UCSD-AML1 (cell line): Measurements from ENCODE around the gene NOP14.
"Not testable (repeated sequence)": the region's sequence is repeated elsewhere in the genome, so short reads cannot be mapped to it uniquely, and the experiment has no call there.

Experiments used
- DNase-seq: peaks from one replicate; lab custom pipeline; 2025; ENCODE audit not compliant: unreplicated experiment; lab: John Stamatoyannopoulos, UW

The NOP14 gene

DNA sequence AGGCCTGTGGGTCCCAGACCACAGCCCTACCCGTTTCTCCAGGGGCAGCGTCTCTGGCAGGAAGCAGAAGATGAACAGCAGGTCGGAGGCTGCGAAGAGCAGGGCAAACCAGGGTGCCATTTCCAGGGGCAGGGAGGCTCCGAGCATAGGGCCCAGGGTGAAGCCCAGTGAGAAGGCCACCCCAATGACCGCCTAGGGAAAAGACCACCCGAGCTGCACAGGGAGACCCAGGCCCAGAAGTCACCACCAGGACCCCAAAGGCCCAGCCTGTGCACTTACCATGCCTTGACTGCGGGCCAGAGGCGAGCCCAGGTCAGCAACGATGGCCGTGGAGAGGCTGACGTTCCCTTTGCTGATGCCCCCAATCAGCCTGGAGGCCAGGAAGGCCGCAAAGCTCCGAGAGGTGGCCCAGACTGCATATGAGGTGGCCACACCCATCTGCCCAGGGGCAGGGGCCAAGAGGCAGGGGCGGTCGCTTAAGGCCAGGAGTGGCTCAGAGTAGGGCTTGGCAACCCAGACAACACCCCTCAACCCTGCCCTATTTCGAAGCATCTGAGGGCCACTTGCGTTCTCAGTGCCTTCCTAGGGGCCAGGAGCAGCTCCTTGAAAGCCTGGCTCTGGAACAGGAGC, 30.8 kb downstream of the NOP14 start:
- DNase-seq: no peak

DNA sequence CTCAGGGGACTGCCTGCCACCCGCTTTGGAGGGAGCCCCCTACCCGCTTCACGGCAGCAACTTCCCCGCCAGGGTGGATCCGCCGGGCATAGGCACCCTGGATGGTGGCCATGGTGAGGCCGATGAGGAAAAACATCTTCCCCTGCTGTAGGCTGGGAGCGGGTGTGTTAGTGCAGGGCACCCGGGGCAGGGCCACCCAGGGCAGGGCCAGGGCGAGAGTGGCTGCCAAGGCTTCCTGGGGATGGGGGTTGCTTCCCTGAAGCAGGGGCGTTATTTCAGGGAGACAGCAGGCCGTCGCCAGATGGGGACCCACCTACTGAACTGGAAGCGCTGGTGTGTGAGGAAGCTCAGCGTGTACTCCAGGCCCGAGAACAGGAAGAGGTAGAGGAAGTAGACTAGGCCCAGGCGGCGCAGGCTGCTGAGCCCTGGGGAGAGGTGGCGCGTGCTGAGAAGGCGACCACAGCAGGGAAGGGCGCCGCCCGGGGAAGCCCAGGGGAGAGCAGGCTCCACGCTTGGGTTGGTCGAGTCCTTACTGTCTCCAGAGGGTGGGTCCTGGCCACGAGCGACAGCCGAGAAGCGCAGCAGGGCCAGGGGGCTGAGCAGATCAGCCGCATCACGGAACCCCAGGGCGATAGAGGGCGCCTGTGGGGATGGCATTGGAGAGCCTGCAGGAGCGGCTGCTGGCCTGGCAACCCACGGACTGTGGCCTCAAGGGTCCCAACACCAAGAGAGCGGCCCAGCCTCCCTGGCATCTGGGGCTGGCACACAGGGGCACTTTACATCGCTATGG, 31.5 kb downstream of the NOP14 start:
- peak; percentile 86 for DNase-seq

DNA sequence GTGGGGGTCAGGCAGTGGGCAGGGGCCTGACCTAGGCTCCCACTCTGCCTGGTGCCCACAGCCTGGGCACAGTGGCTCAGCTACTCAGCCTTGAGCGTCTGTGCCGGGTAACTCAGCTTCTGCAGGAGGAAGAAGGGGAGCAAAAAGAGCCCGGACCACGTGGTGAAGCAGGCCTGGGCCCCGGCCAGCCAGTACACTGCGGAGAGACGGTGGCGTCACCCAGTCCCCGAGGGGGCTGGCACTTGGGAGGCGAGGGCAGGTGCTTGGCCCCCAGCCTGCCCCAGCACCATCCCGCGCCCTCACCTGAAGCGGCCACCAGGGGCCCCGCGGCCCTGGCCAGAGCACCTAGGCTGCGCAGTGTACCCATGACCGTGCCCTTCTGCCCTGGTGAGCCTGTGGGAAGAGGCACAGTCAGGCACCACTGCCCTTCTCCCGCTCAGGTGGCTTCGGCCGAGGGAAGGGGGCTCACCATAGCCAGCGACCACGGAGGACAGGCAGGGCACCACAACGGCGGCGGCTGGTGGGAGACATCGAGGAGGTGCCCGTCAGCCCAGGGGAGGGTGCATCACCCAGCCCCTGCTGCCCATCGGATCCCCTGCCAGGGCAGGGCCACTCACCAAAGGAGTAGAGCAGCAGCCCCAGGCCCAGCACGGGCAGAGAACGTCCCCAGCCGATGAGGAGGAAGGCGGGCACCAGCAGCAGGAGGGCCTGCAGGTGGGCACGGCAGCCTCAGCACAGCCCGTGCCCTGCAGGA, 32.3 kb downstream of the NOP14 start:
- DNase-seq: no peak

DNA sequence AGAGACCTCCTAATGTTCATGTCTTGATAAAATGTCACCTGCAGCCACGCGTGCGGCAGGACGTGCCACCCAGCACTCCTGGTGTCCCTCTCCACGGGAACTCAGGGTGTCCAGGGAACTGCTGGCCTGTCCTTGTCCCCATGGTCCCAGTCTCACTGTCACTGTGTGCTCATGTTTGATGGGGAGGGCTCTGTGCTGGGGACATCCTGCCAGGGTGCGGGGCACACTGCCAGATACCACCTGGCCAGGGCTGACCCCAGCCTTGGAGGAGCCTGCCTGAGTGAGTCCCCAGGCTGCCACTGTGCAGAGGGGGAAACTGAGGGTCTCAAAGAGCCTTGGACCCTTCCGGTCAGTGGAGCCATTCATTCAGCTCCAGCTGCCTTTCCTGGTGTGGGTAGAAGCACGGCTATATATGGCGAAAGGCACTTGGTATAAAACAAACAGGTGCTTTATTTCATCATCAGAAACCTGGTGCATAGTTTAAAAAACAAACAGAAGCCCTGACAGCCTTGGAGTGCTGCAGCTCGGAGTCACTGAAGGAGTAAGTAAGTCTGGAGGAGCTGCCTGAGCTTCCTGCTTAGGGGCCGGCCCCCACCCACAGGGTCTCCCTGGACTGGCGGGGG, 33.0 kb downstream of the NOP14 start:
- no peak for DNase-seq

DNA sequence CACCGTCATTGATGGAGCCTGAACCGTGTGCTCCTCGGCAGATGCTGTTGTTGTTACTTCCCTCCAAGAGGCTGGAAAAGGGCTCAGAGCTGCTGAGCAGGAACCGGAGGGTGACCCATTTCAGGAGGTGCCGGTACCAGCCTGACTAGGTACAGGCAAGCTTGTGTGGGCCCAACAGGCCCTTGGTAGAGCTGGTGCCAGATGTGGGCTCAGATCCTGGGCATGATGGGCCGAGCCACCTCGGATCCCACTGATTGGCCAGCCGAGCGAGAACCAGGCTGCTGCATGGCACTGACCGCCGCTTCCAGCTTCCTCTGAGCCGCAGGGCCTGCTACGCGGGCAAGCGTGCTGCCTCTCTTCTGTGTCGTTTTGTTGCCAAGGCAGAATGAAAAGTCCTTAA, 33.7 kb downstream of the NOP14 start:
- no peak for DNase-seq

DNA sequence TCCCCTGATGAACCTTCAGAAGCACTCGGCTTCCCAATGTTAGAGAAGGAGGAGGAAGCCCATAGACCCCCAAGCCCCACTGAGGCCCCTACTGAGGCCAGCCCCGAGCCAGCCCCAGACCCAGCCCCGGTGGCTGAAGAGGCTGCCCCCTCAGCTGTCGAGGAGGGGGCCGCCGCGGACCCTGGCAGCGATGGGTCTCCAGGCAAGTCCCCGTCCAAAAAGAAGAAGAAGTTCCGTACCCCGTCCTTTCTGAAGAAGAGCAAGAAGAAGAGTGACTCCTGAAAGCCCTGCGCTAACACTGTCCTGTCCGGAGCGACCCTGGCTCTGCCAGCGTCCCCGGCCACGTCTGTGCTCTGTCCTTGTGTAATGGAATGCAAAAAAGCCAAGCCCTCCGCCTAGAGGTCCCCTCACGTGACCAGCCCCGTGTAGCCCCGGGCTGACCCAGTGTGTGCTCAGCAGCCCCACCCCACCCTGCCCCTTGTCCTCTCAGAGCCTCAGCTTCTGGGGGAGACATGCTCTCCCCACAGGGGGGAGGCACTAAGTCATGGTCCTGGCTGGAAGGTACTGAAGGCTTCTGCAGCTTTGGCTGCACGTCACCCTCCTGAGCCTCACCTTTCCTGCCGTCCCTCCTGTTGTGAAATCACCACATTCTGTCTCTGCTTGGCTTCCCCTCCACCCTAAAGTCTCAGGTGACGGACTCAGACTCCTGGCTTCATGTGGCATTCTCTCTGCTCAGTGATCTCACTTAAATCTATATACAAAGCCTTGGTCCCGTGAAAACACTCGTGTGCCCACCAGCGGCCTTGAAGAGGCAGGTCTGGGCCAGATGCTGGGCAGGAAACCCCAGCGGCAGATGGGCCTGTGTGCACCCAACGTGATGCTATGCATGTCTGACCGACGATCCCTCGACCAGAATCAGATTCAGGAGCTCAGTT, 34.7 kb downstream of the NOP14 start:
- DNase-seq: no peak

DNA sequence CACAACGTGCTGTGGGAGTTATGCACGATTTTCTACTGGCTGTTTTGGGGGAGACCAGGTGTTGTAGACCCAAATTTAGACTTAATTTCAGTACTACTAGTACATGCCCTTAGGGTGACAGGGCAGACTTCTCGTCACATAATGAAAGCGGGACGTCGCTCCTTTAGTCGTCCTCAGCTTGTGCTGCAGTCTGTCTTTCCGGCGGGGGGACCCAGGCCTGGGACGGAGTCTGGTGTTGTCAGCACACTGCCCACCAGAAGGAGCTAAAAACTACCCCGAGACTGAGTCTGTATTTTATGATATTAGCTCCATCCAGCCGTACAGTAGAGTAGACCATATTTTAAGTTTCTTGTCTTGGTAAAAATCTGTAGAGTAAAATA, 35.5 kb downstream of the NOP14 start:
- no peak for DNase-seq

DNA sequence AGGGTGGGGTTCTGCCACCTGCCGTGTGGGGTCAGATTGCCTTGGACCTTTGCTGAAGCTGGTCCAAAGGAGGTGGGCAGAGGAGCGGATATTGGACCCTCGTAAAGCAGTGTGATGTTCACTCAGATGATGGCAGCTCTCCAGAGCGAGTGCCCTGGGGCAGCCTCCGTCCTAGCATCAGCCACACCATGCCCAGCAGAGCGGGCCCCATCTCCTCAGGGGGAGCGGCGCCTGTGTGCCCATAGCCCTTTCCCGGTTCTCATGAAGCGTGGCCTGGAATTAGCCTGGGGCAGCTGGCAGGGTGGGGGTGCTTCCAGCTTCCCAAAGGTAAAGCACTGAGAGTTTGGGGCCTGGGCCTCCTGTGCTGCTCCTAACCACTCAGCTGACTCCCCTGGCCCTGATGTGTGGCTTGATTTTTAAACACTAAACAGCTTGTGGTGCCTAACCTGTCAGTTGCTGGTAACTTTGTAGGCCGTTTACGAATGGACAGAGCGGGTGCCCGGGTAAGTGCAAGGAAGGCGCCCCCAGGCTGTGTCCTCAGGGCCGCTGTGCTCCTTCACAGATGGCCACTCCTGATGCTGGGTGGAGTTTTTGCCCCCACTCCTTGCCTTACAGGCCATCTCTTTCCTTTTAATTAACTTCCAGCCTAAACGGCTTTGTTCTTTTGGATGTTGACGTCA, 36.0 kb downstream of the NOP14 start:
- no peak for DNase-seq

DNA sequence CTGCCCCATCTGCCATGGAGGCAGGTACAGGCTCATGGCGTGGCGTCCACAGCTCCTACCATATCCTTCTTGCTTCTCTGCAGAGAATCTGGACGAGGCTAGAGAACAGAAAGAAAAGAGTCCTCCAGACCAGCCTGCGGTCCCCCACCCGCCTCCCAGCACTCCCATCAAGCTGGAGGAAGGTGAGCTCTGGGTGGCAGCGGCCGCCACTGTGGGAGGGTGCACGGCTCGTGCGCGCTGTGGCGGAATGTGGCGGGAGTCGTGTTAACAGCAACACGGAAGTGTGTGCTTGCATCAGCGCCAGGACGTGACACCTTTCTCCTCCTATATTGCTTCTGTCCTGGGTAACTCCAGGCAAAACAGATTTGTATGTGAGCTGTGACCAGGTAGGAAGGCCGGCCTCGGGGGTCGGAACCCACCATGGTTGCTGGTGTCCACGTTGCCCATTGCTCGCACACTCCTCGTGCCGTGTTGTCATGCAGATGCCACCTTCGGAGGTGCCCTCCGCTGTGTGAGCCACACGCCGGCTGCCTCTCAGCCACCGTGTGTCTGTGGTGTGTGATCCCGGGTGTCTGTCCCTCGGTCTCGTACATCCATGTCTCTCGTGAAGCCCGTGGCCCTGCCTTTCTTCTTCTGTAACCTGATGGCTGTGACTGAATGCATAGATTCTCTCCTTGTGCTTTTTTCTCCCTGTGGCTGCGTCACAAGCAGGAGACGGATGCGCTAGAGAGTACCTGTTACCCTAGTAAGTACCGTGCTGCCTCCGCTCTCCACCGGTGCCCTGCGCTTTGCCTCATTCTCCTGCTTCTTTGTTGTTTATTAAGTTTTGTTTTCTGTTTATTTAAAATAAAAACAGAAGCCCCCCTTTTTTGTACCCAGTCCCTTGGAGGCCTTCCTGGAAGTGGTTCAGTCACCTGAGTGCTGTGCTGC, 37.0 kb downstream of the NOP14 start:
- no peak for DNase-seq

DNA sequence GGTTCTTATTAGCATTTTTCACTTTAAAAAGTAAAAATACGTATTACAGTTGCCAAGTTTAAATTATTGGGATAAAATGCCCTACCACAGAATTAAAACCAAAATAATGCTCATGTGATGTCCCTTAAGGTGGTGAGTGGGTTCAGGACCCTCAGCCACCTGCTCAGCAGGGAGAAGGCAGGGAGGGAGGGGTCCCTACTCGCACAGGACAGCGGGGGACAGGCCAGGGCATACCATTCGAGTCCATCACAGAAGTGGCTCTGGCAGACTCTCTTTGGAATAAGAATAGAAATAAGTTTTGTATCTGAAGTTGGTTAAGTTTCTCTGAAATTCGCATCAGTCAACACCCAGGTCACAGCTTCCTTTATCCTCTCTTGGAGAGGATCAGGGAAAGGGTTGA, 37.7 kb downstream of the NOP14 start:
- DNase-seq: no peak

DNA sequence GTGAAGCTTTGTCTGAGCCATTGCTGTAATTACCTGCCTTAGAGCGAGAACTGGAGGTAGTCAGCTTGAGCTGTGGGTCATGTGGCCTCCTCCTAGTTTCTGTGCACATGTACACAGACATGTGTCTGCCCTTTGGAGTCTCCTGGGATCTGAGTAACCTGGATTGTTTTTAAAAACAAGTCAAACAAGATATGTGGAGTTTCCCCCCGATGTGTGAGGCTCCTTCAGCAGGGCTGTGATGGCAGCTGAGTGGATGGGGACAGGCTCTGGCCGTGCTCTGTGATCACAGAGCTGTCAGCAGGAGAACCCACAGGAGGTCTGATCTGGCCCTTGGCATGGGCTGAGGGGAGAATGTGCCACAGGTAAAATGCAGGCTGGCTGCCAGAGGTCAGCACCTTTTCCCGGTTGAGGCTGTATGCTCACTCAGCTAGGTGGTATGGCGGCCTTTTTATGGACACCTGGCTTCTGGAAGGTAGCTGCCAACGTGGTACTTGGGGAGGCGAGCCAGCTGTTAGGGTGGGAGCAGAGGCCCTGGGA, 38.4 kb downstream of the NOP14 start:
- DNase-seq: no peak

DNA sequence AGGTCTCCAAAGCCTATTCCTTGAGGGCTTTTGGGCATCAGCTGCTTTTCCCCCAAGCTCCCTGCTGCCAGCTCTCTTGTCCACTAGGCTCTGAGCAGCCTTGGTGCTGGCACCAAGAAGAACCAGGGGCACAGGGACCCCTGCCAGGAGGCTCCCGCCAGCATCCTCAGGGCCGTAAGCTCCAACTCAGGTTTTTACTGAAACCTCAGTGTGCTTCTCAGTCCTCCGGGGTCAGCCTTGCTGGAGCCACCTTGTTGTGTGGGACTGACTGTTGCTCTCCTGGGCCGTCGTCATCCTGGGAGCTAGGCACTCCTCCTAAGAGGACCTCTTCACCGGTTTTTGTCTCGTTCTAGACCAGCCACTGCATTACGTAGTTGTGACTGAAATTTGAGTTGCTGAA, 38.9 kb downstream of the NOP14 start:
- DNase-seq: no peak

DNA sequence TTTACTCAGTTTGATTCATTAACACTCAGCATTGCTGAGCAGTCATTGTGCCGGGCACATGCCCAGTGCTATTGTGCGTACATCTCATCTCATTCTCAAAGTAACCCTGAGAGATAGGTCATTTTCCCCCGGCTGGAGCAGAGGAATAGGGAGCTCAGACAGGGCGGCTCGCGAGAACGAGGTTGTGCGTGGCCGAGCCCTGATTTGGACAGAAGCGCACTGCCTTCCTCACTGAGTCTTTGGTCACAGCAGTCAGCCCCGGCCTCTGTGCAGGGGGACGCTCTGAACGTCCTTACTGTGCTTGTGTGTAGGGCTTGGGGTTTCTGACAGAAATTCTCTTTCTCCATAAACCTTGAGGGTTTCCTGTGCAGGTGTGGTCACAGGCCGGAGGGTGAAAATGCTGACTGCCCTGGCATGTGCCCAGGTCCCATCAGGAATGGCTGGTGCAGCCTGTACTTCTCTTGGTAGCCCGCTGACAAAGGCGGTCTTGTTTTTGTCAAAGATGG, 39.5 kb downstream of the NOP14 start:
- no peak for DNase-seq

DNA sequence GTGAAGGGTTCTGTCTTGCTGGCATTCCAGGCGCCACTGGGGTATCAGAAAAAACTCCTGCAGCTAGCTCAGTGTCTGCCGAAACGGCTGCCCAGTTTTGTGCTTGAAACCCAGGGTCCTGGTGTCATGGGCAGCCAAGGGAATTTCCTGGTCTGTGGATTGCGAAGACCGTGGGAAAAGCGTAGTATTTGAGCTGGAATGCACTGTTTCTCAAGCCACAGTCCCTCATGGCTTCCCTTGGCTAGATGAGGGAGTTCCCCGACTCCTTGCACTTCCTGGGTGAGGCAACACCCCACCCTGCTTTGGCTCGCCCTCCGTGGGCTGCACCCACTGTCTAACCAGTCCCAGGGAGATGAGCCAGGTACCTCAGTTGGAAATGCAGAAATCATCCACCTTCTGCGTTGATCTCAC, 40.1 kb downstream of the NOP14 start:
- no peak for DNase-seq

DNA sequence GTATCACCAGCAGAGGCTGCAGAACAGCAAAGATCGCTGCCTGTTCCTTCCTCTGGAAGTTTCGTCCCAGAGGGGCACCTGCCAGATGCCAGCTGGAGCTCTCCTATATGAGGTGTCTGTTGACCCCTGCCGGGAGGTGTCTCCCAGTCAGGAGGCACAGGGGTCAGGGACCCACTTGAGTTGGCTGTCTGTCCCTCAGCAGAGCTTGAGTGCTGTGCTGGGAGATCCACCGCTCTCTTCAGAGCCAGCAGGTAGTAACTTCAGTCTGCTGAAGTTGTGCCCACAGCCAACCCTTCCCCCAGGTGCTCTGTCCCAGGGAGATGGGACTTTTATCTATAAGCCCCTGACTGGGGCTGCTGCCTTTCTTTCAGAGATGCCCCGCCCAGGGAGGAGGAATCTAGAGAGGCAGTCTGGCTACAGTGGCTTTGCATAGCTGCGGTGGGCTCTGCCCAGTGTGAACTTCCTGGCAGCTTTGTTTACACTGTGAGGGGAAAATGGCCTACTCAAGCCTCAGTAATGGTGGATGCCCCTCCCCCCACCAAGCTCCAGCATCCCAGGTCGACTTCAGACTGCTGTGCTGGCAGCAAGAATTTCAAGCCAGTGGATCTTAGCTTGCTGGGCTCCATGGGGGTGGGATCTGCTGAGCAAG, 40.6 kb downstream of the NOP14 start:
- peak; percentile 38 for DNase-seq

DNA sequence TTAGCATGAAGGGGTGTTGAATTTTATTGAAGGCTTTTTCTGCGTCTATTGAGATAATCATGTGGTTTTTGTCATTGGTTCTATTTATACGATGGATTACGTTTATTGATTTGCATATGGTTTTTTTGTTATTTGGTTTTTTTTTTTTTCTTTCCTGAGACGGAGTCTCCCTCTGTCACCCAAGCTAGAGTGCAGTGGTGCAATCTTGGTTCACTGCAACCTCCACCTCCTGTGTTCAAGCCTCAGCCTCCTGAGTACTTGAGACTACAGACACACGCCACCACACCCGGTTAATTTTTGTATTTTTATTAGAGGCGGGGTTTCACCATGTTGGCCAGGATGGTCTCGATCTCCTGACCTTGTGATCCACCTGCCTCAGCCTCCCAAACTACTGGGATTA, 44.5 kb downstream of the NOP14 start:
- DNase-seq: not testable (repeated sequence)

DNA sequence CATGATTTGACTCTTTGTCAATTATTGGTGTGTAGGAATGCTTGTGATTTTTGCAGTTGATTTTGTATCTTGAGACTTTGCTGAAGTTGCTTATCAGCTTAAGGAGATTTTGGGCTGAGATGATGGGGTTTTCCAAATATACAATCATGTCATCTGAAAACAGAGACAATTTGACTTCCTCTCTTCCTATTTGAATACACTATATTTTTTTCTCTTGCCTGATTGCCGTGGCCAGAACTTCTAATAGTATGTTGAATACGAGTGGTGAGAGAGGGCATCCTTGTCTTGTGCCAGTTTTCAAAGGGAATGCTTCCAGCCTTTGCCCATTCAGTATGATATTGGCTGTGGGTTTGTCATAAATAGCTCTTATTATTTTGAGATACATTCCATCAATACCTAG, 44.9 kb downstream of the NOP14 start:
- not testable (repeated sequence) for DNase-seq

DNA sequence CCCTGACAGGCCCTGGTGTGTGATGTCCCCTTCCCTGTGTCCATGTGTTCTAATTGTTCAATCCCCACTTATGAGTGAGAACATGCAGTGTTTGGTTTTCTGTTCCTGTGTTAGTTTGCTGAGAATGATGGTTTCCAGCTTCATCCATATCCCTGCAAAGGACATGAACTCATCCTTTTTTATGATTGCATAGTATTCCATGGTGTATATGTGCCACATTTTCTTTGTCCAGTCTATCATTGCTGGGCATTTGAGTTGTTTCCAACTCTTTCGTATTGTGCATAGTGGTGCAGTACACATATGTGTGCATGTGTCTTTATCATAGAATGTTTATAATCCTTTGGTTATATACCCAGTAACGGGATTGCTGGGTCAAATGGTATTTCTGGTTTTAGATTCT, 46.5 kb downstream of the NOP14 start:
- not testable (repeated sequence) for DNase-seq
